Osteocyte (in vitro differentiated cells): ENCODE data around the gene COL24A1. TPM values are rescaled to one million over a fixed set of nuclear protein-coding genes. Genes with fewer than 3 reads are reported as not detected.
A peak's percentile ranks its signal among the peaks of the same experiment; 100 is the strongest.
"Not testable (repeated sequence)": the region's sequence is repeated elsewhere in the genome, so short reads cannot be mapped to it uniquely, and the experiment has no call there.

Experiments
- DNase-seq: peaks from one replicate; pipeline ENCODE4 v3.0.0; 2021; ENCODE audit warnings: mixed read lengths; ENCODE audit not compliant: unreplicated experiment; ENCODE audit errors: extremely low spot score
- H3K27ac Mint-ChIP-seq: one replicate; pipeline ENCODE4 v1.8.0; 2021; ENCODE audit warnings: mild to moderate bottlenecking, mixed read lengths; ENCODE audit not compliant: unreplicated experiment
- H3K27me3 Mint-ChIP-seq: one replicate; pipeline ENCODE4 v1.8.0; 2021; ENCODE audit warnings: mixed read lengths; ENCODE audit not compliant: unreplicated experiment
- H3K36me3 Mint-ChIP-seq: one replicate; pipeline ENCODE4 v1.8.0; 2021; ENCODE audit warnings: mixed read lengths; ENCODE audit not compliant: unreplicated experiment
- H3K4me1 Mint-ChIP-seq: one replicate; pipeline ENCODE4 v1.8.0; 2021; ENCODE audit warnings: mixed read lengths; ENCODE audit not compliant: unreplicated experiment
- H3K4me3 Mint-ChIP-seq: one replicate; pipeline ENCODE4 v1.8.0; 2021; ENCODE audit warnings: mild to moderate bottlenecking, moderate library complexity, mixed read lengths; ENCODE audit not compliant: unreplicated experiment
- H3K9me3 Mint-ChIP-seq: one replicate; pipeline ENCODE4 v1.8.0; 2021; ENCODE audit warnings: mixed read lengths; ENCODE audit not compliant: unreplicated experiment
- total RNA-seq: library from RNA; stranded (reverse); gene quantifications from 2 replicates; pipeline ENCODE4 v1.2.1, GENCODE V29; 2021
- TF ChIP-seq, protein P1 (sequence below): fragments of 200-600 bp; sonication (generic); IDR thresholded peaks from 2 replicates; pipeline ENCODE4 v1.5.0; 2021; ENCODE audit warnings: antibody characterized with exemption, mild to moderate bottlenecking, moderate library complexity

COL24A1 gene
- total RNA-seq, 1 donor from 2014 or later, result 0.46 TPM

DNA sequence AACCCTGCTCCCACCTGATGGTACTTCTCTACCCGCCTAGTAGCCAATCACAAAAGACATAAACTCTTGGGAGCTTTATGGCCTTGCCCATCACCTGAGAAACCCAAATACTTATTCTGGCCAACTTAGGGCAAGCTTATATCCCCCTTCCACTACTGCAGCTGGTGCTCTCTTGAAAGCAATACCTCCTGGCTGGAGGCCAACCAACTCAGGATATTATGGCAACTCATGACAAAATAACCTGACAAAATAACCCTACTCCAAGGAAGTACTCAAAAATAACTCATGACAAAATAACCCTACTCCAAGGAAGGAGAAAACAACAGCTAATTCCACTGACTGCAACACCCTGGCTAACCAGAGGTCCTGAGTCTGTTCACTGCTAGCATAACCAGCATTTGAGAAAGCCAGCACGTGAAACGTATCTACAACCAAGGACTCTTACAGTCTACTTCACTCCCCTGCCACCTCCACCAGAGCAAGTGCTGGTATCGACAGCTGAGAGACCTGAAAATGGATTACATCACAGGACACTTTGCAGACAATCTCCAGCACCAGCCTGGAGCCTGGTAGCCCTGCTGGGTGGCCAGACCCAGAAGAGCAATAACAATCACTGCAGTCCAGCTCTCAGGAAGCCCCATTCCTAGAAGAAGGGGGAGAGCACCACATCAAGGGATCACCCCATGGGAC lies 179.9 kb downstream of the COL24A1 start:
- Mint-ChIP-seq H3K4me1 (peaks cover 25% of the 10 kb centered on the region), H3K4me3 (no peak overlapping the region), H3K9me3 (peaks cover 31% of the 10 kb centered on the region), H3K36me3 (peaks cover 9% of the 10 kb centered on the region), H3K27me3 (peaks cover 2% of the 10 kb centered on the region), H3K27ac (peak overlapping the region; percentile 79)
- TF ChIP-seq, protein P1, sequence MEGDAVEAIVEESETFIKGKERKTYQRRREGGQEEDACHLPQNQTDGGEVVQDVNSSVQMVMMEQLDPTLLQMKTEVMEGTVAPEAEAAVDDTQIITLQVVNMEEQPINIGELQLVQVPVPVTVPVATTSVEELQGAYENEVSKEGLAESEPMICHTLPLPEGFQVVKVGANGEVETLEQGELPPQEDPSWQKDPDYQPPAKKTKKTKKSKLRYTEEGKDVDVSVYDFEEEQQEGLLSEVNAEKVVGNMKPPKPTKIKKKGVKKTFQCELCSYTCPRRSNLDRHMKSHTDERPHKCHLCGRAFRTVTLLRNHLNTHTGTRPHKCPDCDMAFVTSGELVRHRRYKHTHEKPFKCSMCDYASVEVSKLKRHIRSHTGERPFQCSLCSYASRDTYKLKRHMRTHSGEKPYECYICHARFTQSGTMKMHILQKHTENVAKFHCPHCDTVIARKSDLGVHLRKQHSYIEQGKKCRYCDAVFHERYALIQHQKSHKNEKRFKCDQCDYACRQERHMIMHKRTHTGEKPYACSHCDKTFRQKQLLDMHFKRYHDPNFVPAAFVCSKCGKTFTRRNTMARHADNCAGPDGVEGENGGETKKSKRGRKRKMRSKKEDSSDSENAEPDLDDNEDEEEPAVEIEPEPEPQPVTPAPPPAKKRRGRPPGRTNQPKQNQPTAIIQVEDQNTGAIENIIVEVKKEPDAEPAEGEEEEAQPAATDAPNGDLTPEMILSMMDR, result no peak
- no peak for DNase-seq

DNA sequence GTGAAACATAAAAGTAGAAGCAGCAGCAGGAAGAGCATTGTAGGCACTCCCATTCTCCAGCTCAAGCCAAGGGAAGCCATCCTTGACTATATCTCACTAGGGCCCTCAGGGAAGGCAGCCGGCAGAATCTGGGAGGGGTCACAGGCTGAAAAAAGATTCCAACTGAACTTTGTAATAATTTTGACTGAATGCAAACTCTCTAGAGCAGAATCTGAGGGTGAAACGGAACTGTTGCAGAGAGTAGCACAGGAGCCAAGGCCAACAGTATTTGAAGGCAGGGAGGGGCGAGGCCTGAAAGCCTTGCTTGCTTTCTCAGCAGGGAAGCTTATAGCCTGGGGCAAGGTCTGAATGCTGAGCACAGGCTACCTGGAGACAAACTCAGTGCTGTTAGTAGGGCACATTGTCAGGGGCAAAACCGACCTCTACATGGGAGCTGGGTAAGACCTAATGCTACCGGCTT lies 180.6 kb downstream of the COL24A1 start:
- TF ChIP-seq, protein P1, result no peak
- peaks cover 25% of the 10 kb centered on the region for H3K4me1 Mint-ChIP-seq
- no peak for DNase-seq
- peak overlapping the region; percentile 79 for H3K27ac Mint-ChIP-seq
- no peak overlapping the region for H3K4me3 Mint-ChIP-seq
- H3K9me3 Mint-ChIP-seq, result peaks cover 31% of the 10 kb centered on the region
- H3K36me3 Mint-ChIP-seq, result peaks cover 9% of the 10 kb centered on the region
- peaks cover 2% of the 10 kb centered on the region for H3K27me3 Mint-ChIP-seq

DNA sequence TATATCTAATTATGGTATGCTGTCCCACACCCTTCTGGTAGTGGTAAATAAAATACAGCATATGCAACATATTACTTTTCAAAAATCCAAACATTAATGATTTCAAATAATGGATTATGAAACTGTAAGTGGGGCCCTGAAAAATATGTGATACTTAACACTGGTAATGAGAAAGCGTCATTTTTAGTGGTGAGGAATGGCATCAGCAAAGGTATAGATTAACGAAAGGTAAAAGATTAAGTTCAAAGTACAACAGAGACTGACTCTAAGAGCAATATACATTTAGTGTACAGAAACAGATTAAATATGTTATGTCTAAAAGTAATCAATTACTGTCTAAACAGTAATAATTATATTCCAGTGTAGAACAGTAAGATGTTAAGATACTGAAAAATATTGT lies 194.1 kb downstream of the COL24A1 start:
- H3K27ac Mint-ChIP-seq, result no peak overlapping the region
- no peaks in the 10 kb centered on the region for H3K9me3 Mint-ChIP-seq
- H3K36me3 Mint-ChIP-seq, result no peaks in the 10 kb centered on the region
- H3K27me3 Mint-ChIP-seq, result no peaks in the 10 kb centered on the region
- TF ChIP-seq, protein P1, result no peak
- no peak for DNase-seq
- no peaks in the 10 kb centered on the region for H3K4me1 Mint-ChIP-seq
- no peak overlapping the region for H3K4me3 Mint-ChIP-seq

DNA sequence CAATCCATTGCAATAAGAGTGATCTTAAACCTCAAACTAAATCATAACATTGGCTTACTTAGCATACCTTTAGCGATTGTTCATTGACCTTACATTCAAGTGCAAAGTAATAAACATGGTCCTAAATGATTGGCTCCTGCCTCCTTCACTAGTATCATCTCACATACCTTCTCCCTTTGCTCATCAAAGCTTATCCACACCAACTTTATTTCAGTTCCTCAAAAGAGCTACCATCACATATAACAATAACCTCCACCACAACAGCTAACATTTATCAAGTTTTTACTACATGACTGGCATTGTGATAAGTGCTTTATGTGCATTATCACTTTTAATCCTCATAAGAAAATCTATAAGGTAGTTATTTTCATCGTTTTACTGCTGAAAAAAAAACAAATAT lies 198.8 kb downstream of the COL24A1 start:
- Mint-ChIP-seq H3K27me3 (no peaks in the 10 kb centered on the region), H3K9me3 (no peaks in the 10 kb centered on the region), H3K4me3 (no peak overlapping the region), H3K4me1 (peaks cover 5% of the 10 kb centered on the region), H3K36me3 (no peaks in the 10 kb centered on the region), H3K27ac (no peak overlapping the region)
- DNase-seq, result no peak
- TF ChIP-seq, protein P1, result no peak

DNA sequence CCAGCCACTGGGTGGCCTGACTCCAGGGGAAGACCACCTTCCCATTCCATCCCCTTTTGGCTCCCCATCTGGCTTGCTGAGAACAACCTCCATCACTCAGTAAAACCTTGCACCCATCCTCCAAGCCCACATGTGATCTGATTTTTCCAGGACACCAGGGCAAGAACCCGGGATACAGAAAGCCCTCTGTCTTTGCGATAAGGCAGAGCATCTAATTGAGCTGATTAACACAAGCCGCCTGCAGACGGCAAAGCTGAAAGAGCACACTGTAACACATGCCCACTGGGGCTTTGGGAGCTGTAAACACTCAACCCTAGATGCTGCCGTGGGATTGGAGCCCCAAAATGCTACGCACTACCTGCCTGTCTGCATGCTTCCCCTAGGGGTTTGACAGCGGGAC lies 201.4 kb downstream of the COL24A1 start:
- not testable (repeated sequence) for H3K36me3 Mint-ChIP-seq, DNase-seq, H3K27ac Mint-ChIP-seq, H3K4me3 Mint-ChIP-seq, H3K9me3 Mint-ChIP-seq, H3K27me3 Mint-ChIP-seq
- H3K4me1 Mint-ChIP-seq, result peaks cover 14% of the 10 kb centered on the region
